Astrocyte (in vitro differentiated cells and primary cell): ENCODE data around the gene WDPCP. TPM values are rescaled to one million over a fixed set of nuclear protein-coding genes. Genes with fewer than 3 reads are reported as not detected.

Source experiments
- DNase-seq: peaks from one replicate; pipeline ENCODE4 v3.0.0-alpha.2; 2010; ENCODE audit warnings: low read depth
- FAIRE-seq: peaks from 2 replicates; lab custom pipeline; 2011; peaks lifted over from hg19 to GRCh38; lab: Jason Lieb, UNC
- H2AFZ ChIP-seq: 2 replicates; pipeline ENCODE4 v1.6.0; 2012; ENCODE audit warnings: low read depth, low read length, inconsistent platforms
- H3K27ac ChIP-seq: 2 replicates; pipeline ENCODE4 v1.5.1; 2011; ENCODE audit warnings: low read depth, low read length, inconsistent platforms
- H3K27me3 ChIP-seq: 2 replicates; pipeline ENCODE4 v1.6.0; 2011; ENCODE audit warnings: low read length, inconsistent platforms; ENCODE audit not compliant: insufficient read depth
- H3K36me3 ChIP-seq: 2 replicates; pipeline ENCODE4 v1.5.1; 2011; ENCODE audit warnings: low read length, inconsistent platforms; ENCODE audit not compliant: insufficient read depth
- H3K4me1 ChIP-seq: 2 replicates; pipeline ENCODE4 v1.5.1; 2011; ENCODE audit warnings: low read length, inconsistent platforms; ENCODE audit not compliant: insufficient read depth
- H3K4me2 ChIP-seq: 2 replicates; pipeline ENCODE4 v1.6.0; 2012; ENCODE audit warnings: low read length, inconsistent platforms
- H3K4me3 ChIP-seq: 2 replicates; pipeline ENCODE4 v1.5.1; 2011; ENCODE audit warnings: low read depth, mild to moderate bottlenecking, low read length, inconsistent platforms; ENCODE audit not compliant: insufficient read depth
- H3K79me2 ChIP-seq: 2 replicates; pipeline ENCODE4 v1.6.0; 2012; ENCODE audit warnings: mild to moderate bottlenecking, low read length, inconsistent platforms; ENCODE audit not compliant: insufficient read depth
- H3K9ac ChIP-seq: 2 replicates; pipeline ENCODE4 v1.6.0; 2012; ENCODE audit warnings: mild to moderate bottlenecking, low read length, inconsistent platforms
- H3K9me3 ChIP-seq: 2 replicates; pipeline ENCODE4 v1.5.1; 2012; ENCODE audit warnings: low read depth, mild to moderate bottlenecking, low read length, inconsistent platforms; ENCODE audit not compliant: insufficient read depth
- H4K20me1 ChIP-seq: 2 replicates; pipeline ENCODE4 v1.6.0; 2012; ENCODE audit warnings: low read length, inconsistent platforms; ENCODE audit not compliant: insufficient read depth
- H3K27ac Mint-ChIP-seq: one replicate; pipeline ENCODE4 v1.8.0; 2021; ENCODE audit warnings: mild to moderate bottlenecking, mixed read lengths; ENCODE audit not compliant: unreplicated experiment
- H3K27me3 Mint-ChIP-seq: one replicate; pipeline ENCODE4 v1.8.0; 2021; ENCODE audit warnings: low read depth, mixed read lengths; ENCODE audit not compliant: unreplicated experiment
- H3K36me3 Mint-ChIP-seq: one replicate; pipeline ENCODE4 v1.8.0; 2021; ENCODE audit warnings: low read depth, mixed read lengths; ENCODE audit not compliant: unreplicated experiment
- H3K4me1 Mint-ChIP-seq: one replicate; pipeline ENCODE4 v1.8.0; 2021; ENCODE audit warnings: low read depth, mixed read lengths; ENCODE audit not compliant: unreplicated experiment
- H3K4me3 Mint-ChIP-seq: one replicate; pipeline ENCODE4 v1.8.0; 2021; ENCODE audit warnings: mild to moderate bottlenecking, moderate library complexity, mixed read lengths; ENCODE audit not compliant: unreplicated experiment
- H3K9me3 Mint-ChIP-seq: one replicate; pipeline ENCODE4 v1.8.0; 2021; ENCODE audit warnings: mild to moderate bottlenecking, mixed read lengths; ENCODE audit not compliant: unreplicated experiment
- EZH2 ChIP-seq: IDR thresholded peaks from 2 replicates; pipeline ENCODE4 v1.6.1; 2012; ENCODE audit warnings: mild to moderate bottlenecking, low read length, inconsistent platforms; ENCODE audit not compliant: insufficient read depth
- total RNA-seq: library from RNA; stranded (reverse); gene quantifications from 2 replicates; pipeline ENCODE4 v1.2.1, GENCODE V29; 2021
- TF ChIP-seq, protein P1 (sequence below): IDR thresholded peaks from 2 replicates; pipeline ENCODE4 v1.5.1; 2011; ENCODE audit warnings: low read depth, mild to moderate bottlenecking, inconsistent platforms, low read length, moderate library complexity; ENCODE audit not compliant: insufficient read depth

The WDPCP gene
- total RNA-seq, 1 donor from 2014 or later: 15.1 TPM

- DNase-seq (no peak), FAIRE-seq (no peak)
- Histone ChIP-seq H2AFZ (no peak overlapping the region), H3K27ac (no peak overlapping the region), H3K9me3 (no peaks in the 10 kb centered on the region), H3K9ac (no peak overlapping the region), H3K4me2 (no peak overlapping the region), H3K79me2 (no peaks in the 10 kb centered on the region), H3K4me1 (no peaks in the 10 kb centered on the region), H3K27me3 (no peaks in the 10 kb centered on the region), H4K20me1 (no peaks in the 10 kb centered on the region), H3K4me3 (no peak overlapping the region), H3K36me3 (no peaks in the 10 kb centered on the region)
- TF ChIP-seq EZH2: no peak
- TF ChIP-seq, protein P1, sequence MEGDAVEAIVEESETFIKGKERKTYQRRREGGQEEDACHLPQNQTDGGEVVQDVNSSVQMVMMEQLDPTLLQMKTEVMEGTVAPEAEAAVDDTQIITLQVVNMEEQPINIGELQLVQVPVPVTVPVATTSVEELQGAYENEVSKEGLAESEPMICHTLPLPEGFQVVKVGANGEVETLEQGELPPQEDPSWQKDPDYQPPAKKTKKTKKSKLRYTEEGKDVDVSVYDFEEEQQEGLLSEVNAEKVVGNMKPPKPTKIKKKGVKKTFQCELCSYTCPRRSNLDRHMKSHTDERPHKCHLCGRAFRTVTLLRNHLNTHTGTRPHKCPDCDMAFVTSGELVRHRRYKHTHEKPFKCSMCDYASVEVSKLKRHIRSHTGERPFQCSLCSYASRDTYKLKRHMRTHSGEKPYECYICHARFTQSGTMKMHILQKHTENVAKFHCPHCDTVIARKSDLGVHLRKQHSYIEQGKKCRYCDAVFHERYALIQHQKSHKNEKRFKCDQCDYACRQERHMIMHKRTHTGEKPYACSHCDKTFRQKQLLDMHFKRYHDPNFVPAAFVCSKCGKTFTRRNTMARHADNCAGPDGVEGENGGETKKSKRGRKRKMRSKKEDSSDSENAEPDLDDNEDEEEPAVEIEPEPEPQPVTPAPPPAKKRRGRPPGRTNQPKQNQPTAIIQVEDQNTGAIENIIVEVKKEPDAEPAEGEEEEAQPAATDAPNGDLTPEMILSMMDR: no peak
- H3K27me3 Mint-ChIP-seq: no peaks in the 10 kb centered on the region
- H3K9me3 Mint-ChIP-seq: peaks cover 14% of the 10 kb centered on the region
- H3K4me3 Mint-ChIP-seq: no peak overlapping the region
- no peak overlapping the region for H3K27ac Mint-ChIP-seq
- H3K4me1 Mint-ChIP-seq: no peaks in the 10 kb centered on the region
- peaks cover 10% of the 10 kb centered on the region for H3K36me3 Mint-ChIP-seq
These were observed 456.3 kb downstream of the WDPCP start for GRCh38 chr2:63132020-63132419.

DNA sequence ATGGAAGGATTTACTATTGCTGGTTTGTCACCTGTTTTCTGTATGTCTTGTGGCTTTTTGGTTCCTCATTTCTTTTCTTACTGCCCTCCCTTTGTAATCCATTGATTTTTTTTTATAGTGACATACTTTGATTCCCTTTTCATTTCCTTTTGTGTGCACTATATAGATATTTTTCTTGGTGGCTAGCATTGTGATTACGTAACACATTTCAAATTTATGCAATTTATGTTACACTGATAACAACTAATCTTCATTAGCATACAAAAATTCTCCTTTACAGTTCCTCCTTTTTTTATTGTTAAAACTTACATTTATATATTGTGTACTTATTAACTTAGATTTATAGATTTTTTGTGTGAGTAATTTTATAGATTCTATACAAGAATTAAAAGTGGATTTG lies 457.1 kb downstream of the WDPCP start:
- no peaks in the 10 kb centered on the region for H3K9me3 ChIP-seq
- H3K36me3 Mint-ChIP-seq: peaks cover 10% of the 10 kb centered on the region
- H2AFZ ChIP-seq: no peak overlapping the region
- no peaks in the 10 kb centered on the region for H4K20me1 ChIP-seq
- H3K9ac ChIP-seq: no peak overlapping the region
- H3K27ac ChIP-seq: no peak overlapping the region
- no peak overlapping the region for H3K4me3 ChIP-seq
- H3K27me3 Mint-ChIP-seq: no peaks in the 10 kb centered on the region
- DNase-seq (no peak), FAIRE-seq (no peak)
- H3K79me2 ChIP-seq: no peaks in the 10 kb centered on the region
- no peaks in the 10 kb centered on the region for H3K4me1 Mint-ChIP-seq
- H3K4me1 ChIP-seq: no peaks in the 10 kb centered on the region
- peaks cover 7% of the 10 kb centered on the region for H3K9me3 Mint-ChIP-seq
- H3K36me3 ChIP-seq: no peaks in the 10 kb centered on the region
- H3K4me3 Mint-ChIP-seq: no peak overlapping the region
- H3K27me3 ChIP-seq: no peaks in the 10 kb centered on the region
- TF ChIP-seq EZH2: no peak
- TF ChIP-seq, protein P1: no peak
- no peak overlapping the region for H3K27ac Mint-ChIP-seq
- no peak overlapping the region for H3K4me2 ChIP-seq

DNA sequence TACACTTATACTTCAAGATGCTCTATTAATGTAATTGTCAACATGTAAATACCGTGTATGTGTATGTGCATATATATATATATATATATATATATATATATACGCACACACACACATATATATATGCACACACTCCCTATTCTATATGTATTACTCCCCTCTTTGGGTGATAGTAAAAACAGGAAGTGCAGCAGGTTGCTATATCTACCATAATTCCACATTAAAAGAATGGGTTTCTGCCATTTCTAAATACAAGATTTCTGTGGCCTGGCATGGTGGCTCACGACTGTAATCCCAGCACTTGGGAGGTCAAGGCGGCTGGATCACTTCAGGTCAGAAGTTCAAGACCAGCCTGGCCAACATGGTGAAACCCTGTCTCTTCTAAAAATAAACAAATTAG lies 460.7 kb downstream of the WDPCP start:
- no peaks in the 10 kb centered on the region for H3K79me2 ChIP-seq
- H4K20me1 ChIP-seq: no peaks in the 10 kb centered on the region
- H3K4me3 ChIP-seq: no peak overlapping the region
- Mint-ChIP-seq H3K4me1 (no peaks in the 10 kb centered on the region), H3K36me3 (peaks cover 7% of the 10 kb centered on the region), H3K27me3 (no peaks in the 10 kb centered on the region), H3K9me3 (peaks cover 7% of the 10 kb centered on the region), H3K4me3 (no peak overlapping the region), H3K27ac (no peak overlapping the region)
- no peak overlapping the region for H3K27ac ChIP-seq
- no peaks in the 10 kb centered on the region for H3K36me3 ChIP-seq
- no peaks in the 10 kb centered on the region for H3K27me3 ChIP-seq
- H3K9me3 ChIP-seq: no peaks in the 10 kb centered on the region
- no peak overlapping the region for H3K9ac ChIP-seq
- FAIRE-seq: no peak
- no peak overlapping the region for H2AFZ ChIP-seq
- no peaks in the 10 kb centered on the region for H3K4me1 ChIP-seq
- DNase-seq: no peak
- no peak for TF ChIP-seq EZH2
- TF ChIP-seq, protein P1: no peak
- no peak overlapping the region for H3K4me2 ChIP-seq
